Smooth muscle cell (in vitro differentiated cells): Measurements from ENCODE around the gene UPB1. TPM values are rescaled to one million over a fixed set of nuclear protein-coding genes. Genes with fewer than 3 reads are reported as not detected.
"Not testable (repeated sequence)": the region's sequence is repeated elsewhere in the genome, so short reads cannot be mapped to it uniquely, and the experiment has no call there.

Experiments used
- DNase-seq: peaks from one replicate; lab custom pipeline; 2025; ENCODE audit not compliant: unreplicated experiment; lab: John Stamatoyannopoulos, UW
- H2AFZ ChIP-seq: fragments of 200-600 bp; sonication (generic); 2 replicates; pipeline ENCODE4 v1.6.0; 2016; ENCODE audit warnings: antibody characterized with exemption, low read depth, mild to moderate bottlenecking
- H3F3A ChIP-seq: fragments of 200-600 bp; sonication (generic); 2 replicates; pipeline ENCODE4 v1.6.0; 2017; ENCODE audit warnings: antibody characterized with exemption, low read depth
- H3K27ac ChIP-seq: fragments of 200-600 bp; sonication (generic); 2 replicates; pipeline ENCODE4 v1.5.1; 2016; ENCODE audit warnings: low read depth, mild to moderate bottlenecking
- H3K27me3 ChIP-seq: fragments of 200-600 bp; sonication (generic); 2 replicates; pipeline ENCODE4 v1.6.1; 2016; ENCODE audit warnings: low read depth, mild to moderate bottlenecking
- H3K36me3 ChIP-seq: fragments of 200-600 bp; sonication (generic); 2 replicates; pipeline ENCODE4 v1.5.1; 2016; ENCODE audit warnings: low read depth
- H3K4me1 ChIP-seq: fragments of 200-600 bp; sonication (generic); 2 replicates; pipeline ENCODE4 v1.5.1; 2016; ENCODE audit warnings: low read depth
- H3K4me2 ChIP-seq: fragments of 200-600 bp; sonication (generic); 2 replicates; pipeline ENCODE4 v1.6.0; 2016; ENCODE audit warnings: mild to moderate bottlenecking
- H3K4me3 ChIP-seq: fragments of 200-600 bp; sonication (generic); 2 replicates; pipeline ENCODE4 v1.5.1; 2016; ENCODE audit warnings: mild to moderate bottlenecking
- H3K79me2 ChIP-seq: fragments of 200-600 bp; sonication (generic); 2 replicates; pipeline ENCODE4 v1.6.0; 2016; ENCODE audit warnings: low read depth, mild to moderate bottlenecking
- H3K9ac ChIP-seq: fragments of 200-600 bp; sonication (generic); 2 replicates; pipeline ENCODE4 v1.6.0; 2016; ENCODE audit warnings: low read depth
- H3K9me3 ChIP-seq: fragments of 200-600 bp; sonication (generic); replicated peaks from 2 replicates; pipeline ENCODE4 v1.5.1; 2016; ENCODE audit warnings: low read depth
- H4K20me1 ChIP-seq: fragments of 200-600 bp; sonication (generic); 2 replicates; pipeline ENCODE4 v1.6.0; 2016; ENCODE audit warnings: low read depth
- CTCF ChIP-seq: fragments of 200-600 bp; sonication (generic); IDR thresholded peaks from 2 replicates; pipeline ENCODE4 v1.5.1; 2017; ENCODE audit warnings: borderline replicate concordance, mild to moderate bottlenecking, antibody characterized with exemption; ENCODE audit not compliant: insufficient read depth, poor library complexity, severe bottlenecking
- WGBS: methylation state at CpG from one replicate; pipeline ENCODE4 v1.1.7; 2016; ENCODE audit warnings: low lambda C conversion rate; 5-methylcytosine and 5-hydroxymethylcytosine counted together
- polyA plus RNA-seq: library from polyadenylated mRNA; unstranded; fragments of >200 nt; fragmentation: Nextera tagmentation; extraction: Ambion mirVana; gene quantifications from 2 replicates; pipeline ENCODE4 v1.2.1, GENCODE V29; 2016
- total RNA-seq: library from RNA; depleted of rRNA; stranded (reverse); fragments of >200 nt; gene quantifications from 2 replicates; pipeline ENCODE4 v1.2.3, GENCODE V29; 2014

Gene UPB1
- total and polyA plus RNA-seq, 2 experiments from 2014 or later: 0.21 TPM; not detected in 1

DNA sequence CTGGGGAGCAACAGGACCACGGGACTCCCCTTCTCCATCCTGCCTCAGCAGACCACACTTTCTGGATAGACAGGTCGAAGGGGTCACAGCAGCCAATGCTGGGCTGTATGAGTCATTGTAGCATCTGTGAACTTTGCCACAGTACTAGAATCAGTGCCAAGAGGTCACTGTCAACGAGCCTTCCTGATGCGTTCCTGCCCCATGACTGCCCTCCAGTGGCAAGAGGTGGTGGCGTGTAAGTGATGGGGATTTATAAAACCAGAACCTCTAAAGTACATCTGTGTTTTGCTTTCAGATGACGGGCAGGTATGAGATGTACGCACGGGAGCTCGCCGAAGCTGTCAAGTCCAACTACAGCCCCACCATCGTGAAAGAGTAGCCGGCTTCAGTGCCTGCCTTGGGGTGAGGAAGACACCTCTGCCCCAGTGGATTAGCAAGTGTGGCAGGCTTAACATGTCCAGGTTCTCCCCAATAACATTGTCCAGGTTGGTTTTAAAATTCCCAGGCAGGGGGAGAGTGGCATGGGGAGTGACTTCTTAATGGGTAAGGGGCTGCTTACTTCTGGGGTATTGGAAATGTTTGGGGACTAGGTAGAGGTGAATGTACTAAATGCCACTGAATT lies 30.4 kb downstream of the UPB1 start:
- Histone ChIP-seq H3F3A (peaks cover 12% of the 10 kb centered on the region), H2AFZ (no peak overlapping the region), H3K4me1 (no peaks in the 10 kb centered on the region), H3K4me3 (no peak overlapping the region), H3K9me3 (no peaks in the 10 kb centered on the region), H3K36me3 (no peaks in the 10 kb centered on the region), H3K4me2 (no peak overlapping the region), H3K79me2 (no peaks in the 10 kb centered on the region), H3K27ac (no peak overlapping the region), H4K20me1 (no peaks in the 10 kb centered on the region), H3K27me3 (peaks cover 1% of the 10 kb centered on the region), H3K9ac (no peak overlapping the region)
- peak; percentile 81 for TF ChIP-seq CTCF
- WGBS: 11% methylated on average over 12 of the region's 12 CpGs
- DNase-seq: peak; percentile 11

GRCh38 chr22:24526191-24526590 lies 31.1 kb downstream of the UPB1 start:
- Histone ChIP-seq H3K27ac (no peak overlapping the region), H3K4me3 (no peak overlapping the region), H3F3A (peaks cover 12% of the 10 kb centered on the region), H3K9ac (no peak overlapping the region), H3K4me1 (no peaks in the 10 kb centered on the region), H4K20me1 (no peaks in the 10 kb centered on the region), H3K27me3 (no peaks in the 10 kb centered on the region), H2AFZ (no peak overlapping the region), H3K79me2 (no peaks in the 10 kb centered on the region), H3K4me2 (no peak overlapping the region), H3K9me3 (no peaks in the 10 kb centered on the region), H3K36me3 (no peaks in the 10 kb centered on the region)
- no peak for TF ChIP-seq CTCF
- 63% methylated on average over 2 of the region's 2 CpGs for WGBS
- no peak for DNase-seq

GRCh38 chr22:24529898-24530297 lies 34.8 kb downstream of the UPB1 start:
- no peak overlapping the region for H3K4me2 ChIP-seq
- H4K20me1 ChIP-seq: no peaks in the 10 kb centered on the region
- no peaks in the 10 kb centered on the region for H3K79me2 ChIP-seq
- H3K9me3 ChIP-seq: no peaks in the 10 kb centered on the region
- peaks cover under 1% of the 10 kb centered on the region for H3F3A ChIP-seq
- H3K27me3 ChIP-seq: no peaks in the 10 kb centered on the region
- H3K4me1 ChIP-seq: no peaks in the 10 kb centered on the region
- 93% methylated on average over 2 of the region's 2 CpGs for WGBS
- no peak overlapping the region for H3K4me3 ChIP-seq
- H2AFZ ChIP-seq: no peak overlapping the region
- no peak overlapping the region for H3K9ac ChIP-seq
- no peak overlapping the region for H3K27ac ChIP-seq
- TF ChIP-seq CTCF: no peak
- H3K36me3 ChIP-seq: no peaks in the 10 kb centered on the region
- DNase-seq: no peak

GRCh38 chr22:24530968-24531367 lies 35.8 kb downstream of the UPB1 start:
- H3K27me3 ChIP-seq, H3K4me1 ChIP-seq, H3K9me3 ChIP-seq, H3K4me3 ChIP-seq, H4K20me1 ChIP-seq, H3K4me2 ChIP-seq, H3F3A ChIP-seq, H3K9ac ChIP-seq, H2AFZ ChIP-seq, H3K79me2 ChIP-seq, H3K36me3 ChIP-seq, DNase-seq, H3K27ac ChIP-seq: not testable (repeated sequence)
- WGBS: 75% methylated on average over 3 of the region's 3 CpGs
